ENCODE data around the gene HDAC10.

HDAC10 gene

GRCh38 chr22:50198624-50199017 is 52.4 kb downstream of the HDAC10 start:
- DNase-seq: no peak

DNA sequence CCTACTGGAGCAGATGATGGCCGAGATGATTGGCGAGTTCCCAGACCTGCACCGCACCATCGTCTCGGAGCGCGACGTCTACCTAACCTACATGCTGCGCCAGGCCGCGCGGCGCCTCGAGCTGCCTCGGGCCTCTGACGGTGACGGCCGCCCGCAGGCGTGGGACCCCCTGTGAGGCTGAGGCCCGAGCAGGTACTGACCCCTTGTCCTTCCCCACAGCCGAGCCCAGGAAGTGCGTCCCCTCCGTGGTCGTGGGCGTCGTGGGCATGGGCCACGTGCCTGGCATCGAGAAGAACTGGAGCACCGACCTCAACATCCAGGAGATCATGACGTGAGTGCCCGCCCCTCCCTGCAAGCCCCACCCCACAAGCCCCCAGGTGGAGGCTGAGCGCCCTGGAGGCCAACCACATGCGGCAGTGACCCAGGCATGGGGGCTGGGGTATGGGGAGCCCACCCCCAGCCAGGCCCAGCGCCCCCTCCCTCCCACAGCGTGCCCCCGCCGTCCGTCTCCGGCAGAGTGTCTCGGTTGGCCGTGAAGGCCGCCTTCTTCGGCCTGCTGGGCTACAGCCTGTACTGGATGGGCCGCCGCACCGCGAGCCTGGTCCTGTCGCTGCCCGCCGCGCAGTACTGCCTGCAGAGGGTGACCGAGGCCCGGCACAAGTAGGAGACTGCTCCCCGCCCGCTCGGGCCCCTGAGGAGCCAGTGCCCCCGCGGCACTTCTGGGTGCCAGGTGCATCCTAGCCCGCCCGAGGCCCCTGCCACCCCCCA is 53.0 kb downstream of the HDAC10 start:
- no peak for DNase-seq

- DNase-seq: no peak
These were observed 53.9 kb downstream of the HDAC10 start for GRCh38 chr22:50197000-50197800.

- no peak for DNase-seq
These were observed 54.8 kb downstream of the HDAC10 start for GRCh38 chr22:50196256-50196655.
